Pancreas (tissue), 10 donors: Measurements from ENCODE around the gene FTCD. TPM values are rescaled to one million over a fixed set of nuclear protein-coding genes. Genes with fewer than 3 reads are reported as not detected.

Experiments used
- ATAC-seq, 4 donors: fragments of 200-7000 bp; cut with Tn5 transposase; one replicate each; pipeline versions ENCODE4 v1.8.0 to v1.9.1; 2020; ENCODE audit warnings: mild to moderate bottlenecking in 4 of 4, moderate library complexity in 4 of 4
- DNase-seq, 6 donors: peaks; one replicate each; pipeline ENCODE4 v3.0.0-alpha.2; 2020
- FAIRE-seq: peaks from 2 replicates; lab custom pipeline; 2012; peaks lifted over from hg19 to GRCh38; lab: Jason Lieb, UNC
- H3K27ac ChIP-seq, 4 donors: fragments of 200-600 bp; sonication (generic); 1 replicate in 3 of 4; 2 replicates in 1 of 4; pipeline versions ENCODE4 v1.5.0 to v1.8.0; 2020
- H3K27me3 ChIP-seq, 4 donors: fragments of 200-600 bp; one replicate each; pipeline ENCODE4 v1.8.0; 2021
- H3K36me3 ChIP-seq, 3 donors: fragments of 200-600 bp; sonication (generic) in 1 of 3; one replicate each; pipeline versions ENCODE4 v1.5.0 to v1.8.0; 2020 to 2021
- H3K4me1 ChIP-seq, 3 donors: fragments of 200-600 bp; one replicate each; pipeline ENCODE4 v1.8.0; 2021
- H3K4me3 ChIP-seq, 4 donors: fragments of 200-600 bp; sonication (generic) in 2 of 4; one replicate each; pipeline versions ENCODE4 v1.5.0 to v1.8.0; 2020 to 2021
- H3K9me3 ChIP-seq, 4 donors: fragments of 200-600 bp; one replicate each; pipeline ENCODE4 v1.8.0; 2021
- WGBS, 2 donors: extraction: QIAGEN DNeasy Blood & Tissue Kit; methylation state at CpG; one replicate each; pipeline ENCODE4 v1.1.7; 2013; 5-methylcytosine and 5-hydroxymethylcytosine counted together
- intact Hi-C, 3 donors: fragments of 100-400 bp; cut with DNase I; formaldehyde crosslinking; loops; one replicate each; pipeline versions ENCODE4 v1.11.1 to v1.14.2; 2022
- polyA plus RNA-seq, 2 donors: library from polyadenylated mRNA; stranded (reverse); fragments of 200-250 nt; gene quantifications; one replicate each; pipeline ENCODE4 v1.2.3, GENCODE V29; 2013
- total RNA-seq, 6 donors: library from RNA; stranded (reverse); fragmentation: NEBNext Ultra II Directional in 4 of 6; extraction: Animal tissue kit (Norgen Biotek cat#: 25700) in 4 of 6; gene quantifications; one replicate each; pipeline versions ENCODE4 v1.2.1 to v1.2.4, GENCODE V29; 2021 to 2023
- TF ChIP-seq, protein P1 (sequence below), 4 donors: fragments of 200-600 bp; sonication (generic) in 3 of 4; IDR thresholded peaks; one replicate each; pipeline versions ENCODE4 v1.5.0 to v1.8.0; 2021; ENCODE audit warnings: antibody characterized with exemption in 4 of 4
- donor health status: healthy with polysubstance abuse.
- donor health status: DM: no; HTN: no; CAD: no; lungs with moderate emphysema.
- donor health status: DM: no; HTN: no; CAD: no.
- donor health status: control.
- donor health status: control.
- donor health status: Bipolar disorder and iron deficiency.
- donor health status: DM: yes; HTN: yes; CAD: no.
- donor health status: DM: no; HTN: no; CAD: no.
- donor health status: DM: no; HTN: no; CAD: no.
- donor health status: DM: yes; HTN: yes; CAD: no.

The FTCD gene
- total and polyA plus RNA-seq, 8 donors: 0.31 to 14.0 (median 0.54) TPM

DNA sequence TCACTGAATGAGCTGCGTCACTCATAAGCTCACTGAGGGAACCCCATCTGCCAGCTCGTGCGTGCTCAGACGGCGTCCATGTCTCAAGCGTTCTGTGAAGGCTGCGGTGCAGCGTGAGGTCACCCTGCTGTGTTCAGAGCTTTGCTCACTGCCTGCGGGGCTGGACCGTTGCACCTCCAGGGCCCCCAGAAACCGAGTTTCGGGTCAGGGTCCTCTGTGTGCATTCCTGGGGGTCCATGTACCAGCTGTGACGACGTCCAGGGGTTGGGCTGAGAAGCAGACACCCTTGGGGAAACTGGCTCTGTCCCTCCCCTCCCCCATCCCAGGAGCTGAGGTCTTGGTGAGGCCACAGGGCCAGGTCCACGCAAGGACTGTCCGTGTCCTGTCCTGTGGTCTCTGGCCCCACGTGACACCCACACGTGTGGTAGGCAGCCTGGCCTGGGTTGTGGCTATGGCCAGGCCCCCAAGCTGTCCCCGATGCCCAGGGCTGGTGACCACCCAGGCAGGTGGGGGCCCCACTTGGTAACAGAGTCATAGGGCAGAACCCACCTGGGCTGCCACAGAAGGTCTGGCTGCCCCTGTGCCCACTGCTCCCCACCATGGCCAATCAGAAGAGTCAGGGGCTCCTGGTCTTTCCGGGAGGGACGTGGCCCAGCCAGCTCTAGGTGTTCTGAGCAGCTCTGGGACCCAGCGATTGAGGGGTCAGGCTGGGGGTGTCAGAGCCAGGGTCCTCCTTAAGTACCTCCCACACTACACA is 24.4 kb downstream of the FTCD start:
- intact Hi-C loops: no loop called here
- 61 to 80% methylated on average over 22 of the region's 22 CpGs for WGBS, 2 donors

GRCh38 chr21:46129846-46130651 is 25.3 kb downstream of the FTCD start:
- no peaks in the 10 kb centered on the region for H3K9me3 ChIP-seq
- FAIRE-seq (no peak), ATAC-seq (no peak), DNase-seq (peak in 3 of 6 donors; percentile 14 to 66 (median 40))
- intact Hi-C loops: no loop called here
- H3K4me1 ChIP-seq: no peaks in the 10 kb centered on the region
- H3K4me3 ChIP-seq: no peak overlapping the region
- H3K36me3 ChIP-seq: no peaks in the 10 kb centered on the region
- 63 to 73% methylated on average over 27 of the region's 27 CpGs for WGBS, 2 donors
- TF ChIP-seq, protein P1, sequence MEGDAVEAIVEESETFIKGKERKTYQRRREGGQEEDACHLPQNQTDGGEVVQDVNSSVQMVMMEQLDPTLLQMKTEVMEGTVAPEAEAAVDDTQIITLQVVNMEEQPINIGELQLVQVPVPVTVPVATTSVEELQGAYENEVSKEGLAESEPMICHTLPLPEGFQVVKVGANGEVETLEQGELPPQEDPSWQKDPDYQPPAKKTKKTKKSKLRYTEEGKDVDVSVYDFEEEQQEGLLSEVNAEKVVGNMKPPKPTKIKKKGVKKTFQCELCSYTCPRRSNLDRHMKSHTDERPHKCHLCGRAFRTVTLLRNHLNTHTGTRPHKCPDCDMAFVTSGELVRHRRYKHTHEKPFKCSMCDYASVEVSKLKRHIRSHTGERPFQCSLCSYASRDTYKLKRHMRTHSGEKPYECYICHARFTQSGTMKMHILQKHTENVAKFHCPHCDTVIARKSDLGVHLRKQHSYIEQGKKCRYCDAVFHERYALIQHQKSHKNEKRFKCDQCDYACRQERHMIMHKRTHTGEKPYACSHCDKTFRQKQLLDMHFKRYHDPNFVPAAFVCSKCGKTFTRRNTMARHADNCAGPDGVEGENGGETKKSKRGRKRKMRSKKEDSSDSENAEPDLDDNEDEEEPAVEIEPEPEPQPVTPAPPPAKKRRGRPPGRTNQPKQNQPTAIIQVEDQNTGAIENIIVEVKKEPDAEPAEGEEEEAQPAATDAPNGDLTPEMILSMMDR (IDR thresholded peaks at IDR 0.05): no peak
- H3K27me3 ChIP-seq: no peaks in the 10 kb centered on the region
- no peak overlapping the region for H3K27ac ChIP-seq

More for the DNA sequence above, 24.4 kb downstream of the FTCD start:
- FAIRE-seq (no peak), DNase-seq (peak in 3 of 6 donors; percentile 15 to 47 (median 45)), ATAC-seq (no peak)
- Histone ChIP-seq H3K9me3 (no peaks in the 10 kb centered on the region), H3K4me1 (no peaks in the 10 kb centered on the region), H3K36me3 (no peaks in the 10 kb centered on the region), H3K4me3 (no peak overlapping the region), H3K27me3 (no peaks in the 10 kb centered on the region), H3K27ac (no peak overlapping the region)
- TF ChIP-seq, protein P1 (IDR thresholded peaks at IDR 0.05): no peak

GRCh38 chr21:46128933-46129571 is 26.3 kb downstream of the FTCD start:
- 75 to 85% methylated on average over 45 of the region's 45 CpGs for WGBS, 2 donors
- intact Hi-C loops: no loop called here
- DNase-seq (peak in 3 of 6 donors; percentile 18 to 59 (median 43)), ATAC-seq (no peak), FAIRE-seq (no peak)
- TF ChIP-seq, protein P1 (IDR thresholded peaks at IDR 0.05): no peak
- no peaks in the 10 kb centered on the region for H3K9me3 ChIP-seq
- H3K36me3 ChIP-seq: no peaks in the 10 kb centered on the region
- no peaks in the 10 kb centered on the region for H3K27me3 ChIP-seq
- no peaks in the 10 kb centered on the region for H3K4me1 ChIP-seq
- no peak overlapping the region for H3K4me3 ChIP-seq
- no peak overlapping the region for H3K27ac ChIP-seq

GRCh38 chr21:46128106-46128932 is 27.1 kb downstream of the FTCD start:
- Histone ChIP-seq H3K36me3 (no peaks in the 10 kb centered on the region), H3K27me3 (no peaks in the 10 kb centered on the region), H3K4me3 (no peak overlapping the region), H3K27ac (no peak overlapping the region), H3K4me1 (no peaks in the 10 kb centered on the region), H3K9me3 (no peaks in the 10 kb centered on the region)
- TF ChIP-seq, protein P1 (IDR thresholded peaks at IDR 0.05): no peak
- WGBS, 2 donors: 58 to 62% methylated on average over 23 of the region's 23 CpGs
- peak in 3 of 6 donors; percentile 17 to 39 (median 30) for DNase-seq
- no peak for FAIRE-seq
- intact Hi-C loops: no loop called here
- no peak for ATAC-seq
